LoVo (cell line): ENCODE data around the gene CYLD.

Experiments used
- DNase-seq: peaks from one replicate; pipeline ENCODE4 v3.0.0-alpha.2; 2016; ENCODE audit warnings: low spot score

Gene CYLD

DNA sequence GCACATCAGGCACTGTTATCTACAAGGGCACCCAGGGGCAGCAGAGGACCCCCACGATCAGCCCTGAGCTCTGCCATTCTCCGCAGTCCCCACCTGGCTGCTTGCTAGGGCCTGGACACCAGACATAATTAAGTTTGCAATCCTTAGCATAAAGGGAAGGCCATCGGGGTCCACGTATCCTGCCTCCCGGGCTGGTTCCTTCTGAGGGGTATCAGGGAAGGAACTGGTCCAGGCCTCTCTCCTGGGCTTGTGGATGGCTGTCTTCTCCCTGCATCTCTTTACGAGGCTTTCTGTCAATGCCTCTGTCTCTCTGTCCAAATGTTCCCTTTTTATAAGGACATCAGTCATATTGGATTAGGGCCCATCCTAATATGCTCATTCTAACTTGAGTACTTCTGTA lies 77.8 kb downstream of the CYLD start:
- no peak for DNase-seq

DNA sequence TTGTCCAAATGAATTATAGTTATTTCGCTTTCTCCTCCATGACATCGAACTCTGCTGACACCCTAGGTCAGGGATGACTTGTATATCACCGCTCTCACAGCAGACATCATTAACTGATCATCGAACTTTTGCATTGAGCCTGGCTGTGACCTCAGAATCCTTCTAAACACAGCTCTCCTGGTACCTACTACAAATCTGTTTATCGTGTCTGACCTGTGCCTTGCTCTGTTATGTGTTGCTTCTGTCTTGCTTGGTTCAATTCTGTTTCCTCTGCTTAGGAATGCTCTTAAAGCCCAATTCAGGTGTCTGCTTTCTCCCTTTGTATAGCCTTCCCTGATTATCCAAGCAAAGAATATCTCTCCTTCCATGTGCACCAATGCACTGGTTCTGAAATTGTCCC lies 78.3 kb downstream of the CYLD start:
- DNase-seq: no peak

DNA sequence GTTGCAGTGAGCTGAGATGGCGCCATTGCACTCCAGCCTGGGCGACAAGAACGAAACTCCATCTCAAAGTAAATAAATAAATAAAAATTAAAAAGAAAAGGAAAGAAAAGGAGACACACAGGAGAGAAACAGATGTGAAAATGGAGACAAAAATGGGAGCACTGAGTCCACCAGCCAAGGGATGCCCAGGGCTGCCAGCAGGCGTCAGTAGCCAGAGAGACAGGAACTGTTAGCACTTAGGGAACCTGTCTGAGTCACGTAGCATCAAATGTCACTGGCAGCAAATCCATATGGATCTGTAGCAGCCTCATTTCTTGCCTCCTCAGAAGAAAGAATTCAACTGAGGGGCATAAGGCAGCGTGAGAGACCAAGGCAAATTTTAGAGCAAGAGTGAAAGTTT lies 79.7 kb downstream of the CYLD start:
- DNase-seq: no peak

DNA sequence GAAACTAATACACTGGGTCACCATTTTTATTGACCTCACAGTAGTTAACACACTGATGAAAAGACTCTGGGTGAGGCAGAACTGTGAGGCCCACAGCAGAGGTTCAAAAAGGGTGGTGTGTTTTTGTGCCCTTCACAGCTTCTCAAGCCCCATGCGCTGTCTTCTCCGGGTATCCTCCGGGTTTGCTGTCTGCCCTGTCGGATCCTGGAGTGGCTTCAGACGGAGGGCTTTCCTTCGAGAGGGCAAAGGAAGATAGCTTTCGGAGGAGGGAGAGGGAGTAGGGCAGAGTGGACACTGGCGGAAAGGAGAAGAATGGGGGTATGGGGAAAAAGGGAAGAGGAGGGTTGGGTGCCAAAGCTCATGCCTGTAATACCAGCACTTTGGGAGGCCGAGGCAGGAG lies 80.8 kb downstream of the CYLD start:
- DNase-seq: no peak

DNA sequence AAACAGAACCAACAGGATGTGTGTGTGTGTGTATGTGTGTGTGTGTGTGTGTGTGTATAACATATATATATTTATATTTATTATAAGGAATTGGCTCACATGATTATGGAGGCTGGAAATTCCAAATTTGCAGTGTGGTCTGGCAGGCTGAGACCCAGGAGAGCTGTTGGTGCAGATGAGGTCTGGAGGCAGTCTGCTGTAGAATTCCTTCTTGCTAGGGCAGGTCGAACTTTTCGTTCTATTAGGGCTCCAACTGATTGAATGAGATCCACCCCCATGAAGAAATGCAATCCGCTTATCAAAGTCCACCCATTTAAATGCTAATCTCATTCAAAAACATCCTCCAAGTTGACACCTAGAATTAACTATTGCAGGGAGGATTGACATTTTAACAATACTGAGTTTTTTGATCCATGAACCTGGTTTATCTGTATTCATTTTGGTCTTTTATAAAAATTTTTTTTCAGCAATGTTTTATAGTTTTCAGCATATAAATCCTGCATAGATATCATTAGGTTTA lies 85.0 kb downstream of the CYLD start:
- DNase-seq: no peak

DNA sequence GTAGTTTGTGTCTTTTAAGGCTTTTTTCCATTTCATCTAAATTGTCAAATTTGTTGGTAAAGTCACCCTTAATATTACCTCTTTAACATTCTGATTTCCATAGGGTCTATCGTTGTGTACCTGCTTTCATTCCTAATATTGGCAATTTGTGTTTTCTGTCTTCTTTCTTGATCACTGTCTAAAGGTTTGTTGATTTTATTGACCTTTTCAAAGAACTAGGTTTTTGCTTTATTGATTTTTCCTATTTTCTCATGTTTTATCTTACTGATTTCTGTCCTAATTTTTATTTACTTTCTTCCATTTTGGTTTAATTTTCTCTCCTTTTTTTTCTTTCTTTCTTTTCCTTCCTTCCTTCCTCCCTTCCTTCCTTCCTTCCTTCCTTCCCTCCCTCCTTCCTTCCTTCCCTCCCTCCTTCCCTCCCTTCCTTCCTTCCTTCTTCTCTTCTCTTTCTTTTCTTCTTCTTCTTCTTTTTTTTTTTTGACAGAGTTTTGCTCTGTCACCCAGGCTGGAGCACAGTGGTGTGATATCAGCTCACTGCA lies 86.3 kb downstream of the CYLD start:
- no peak for DNase-seq

DNA sequence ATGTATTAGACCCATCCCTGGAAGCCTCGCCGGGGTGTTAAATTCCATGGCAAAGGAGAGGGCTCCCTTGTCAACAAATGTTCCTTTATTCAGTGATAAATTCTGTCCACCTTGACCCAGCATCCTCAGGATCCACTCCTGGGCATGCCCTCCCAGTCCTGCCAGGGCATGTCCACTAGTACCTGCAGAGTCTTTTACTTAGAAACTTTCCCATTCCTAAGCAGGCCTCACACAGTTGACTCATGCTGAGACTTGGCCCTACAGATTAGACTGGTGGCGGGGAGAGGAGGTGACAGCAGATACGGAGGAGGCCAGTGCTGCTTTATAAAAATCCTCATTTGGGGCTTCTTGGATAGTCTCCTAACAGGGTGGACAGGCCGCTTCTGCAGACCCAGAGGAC lies 88.8 kb downstream of the CYLD start:
- no peak for DNase-seq

DNA sequence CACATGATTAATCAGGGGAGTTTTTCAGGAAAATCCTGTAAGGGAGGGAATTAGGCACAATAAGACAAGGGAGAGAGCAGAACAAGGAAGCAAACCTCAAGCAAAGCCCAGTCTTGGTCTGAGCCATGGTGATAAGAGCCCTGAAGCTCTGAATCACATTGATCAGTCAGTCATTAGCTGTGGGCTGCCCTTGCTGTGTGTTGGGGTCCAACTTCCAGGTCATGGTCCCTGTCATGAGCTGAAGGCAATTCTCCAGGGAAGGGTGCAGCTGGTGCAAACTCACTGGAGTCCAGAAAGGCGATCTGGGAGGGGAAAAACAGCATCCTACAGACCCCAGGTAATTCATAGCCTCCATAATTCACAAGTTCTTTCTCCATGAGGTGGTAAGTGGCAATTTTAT lies 89.9 kb downstream of the CYLD start:
- no peak for DNase-seq

DNA sequence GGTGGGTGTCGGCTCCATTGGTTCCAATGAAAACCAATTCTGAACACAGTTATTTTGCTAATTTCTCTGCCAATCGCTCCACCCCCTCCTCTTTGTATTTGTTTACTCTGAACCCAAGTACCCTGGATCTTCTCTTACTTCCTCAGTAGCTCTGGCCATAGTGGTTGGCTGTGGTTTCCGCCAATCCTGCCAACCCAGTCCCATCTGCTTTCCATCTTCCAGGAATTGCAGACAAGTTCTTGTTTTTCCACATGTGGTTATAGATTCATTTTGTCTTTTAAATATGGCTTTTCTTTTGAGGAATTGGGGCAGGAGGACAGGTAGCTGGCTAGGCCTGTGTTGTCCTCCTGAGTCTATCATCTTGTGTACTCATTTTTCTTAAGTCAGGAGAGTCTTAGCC lies 92.0 kb downstream of the CYLD start:
- no peak for DNase-seq

DNA sequence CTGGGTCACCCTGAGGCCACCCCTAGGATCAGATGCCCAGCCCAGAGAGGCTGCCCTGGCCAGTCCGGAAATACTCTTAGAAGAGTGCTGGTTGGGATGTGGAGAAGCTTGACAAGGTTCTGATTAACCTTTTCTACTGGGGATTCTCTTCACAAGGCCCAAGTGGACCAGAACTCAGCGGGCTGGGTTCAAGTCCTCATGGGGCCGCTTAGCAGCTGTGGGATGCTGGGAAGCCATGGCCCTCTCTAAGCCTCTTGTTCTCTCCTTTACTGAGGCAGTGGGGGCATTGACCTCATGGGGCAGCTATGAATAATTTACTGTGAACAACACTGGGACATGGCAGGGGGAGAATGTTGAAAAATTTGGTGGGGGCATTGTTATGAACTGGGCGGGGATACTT lies 92.8 kb downstream of the CYLD start:
- DNase-seq: no peak

DNA sequence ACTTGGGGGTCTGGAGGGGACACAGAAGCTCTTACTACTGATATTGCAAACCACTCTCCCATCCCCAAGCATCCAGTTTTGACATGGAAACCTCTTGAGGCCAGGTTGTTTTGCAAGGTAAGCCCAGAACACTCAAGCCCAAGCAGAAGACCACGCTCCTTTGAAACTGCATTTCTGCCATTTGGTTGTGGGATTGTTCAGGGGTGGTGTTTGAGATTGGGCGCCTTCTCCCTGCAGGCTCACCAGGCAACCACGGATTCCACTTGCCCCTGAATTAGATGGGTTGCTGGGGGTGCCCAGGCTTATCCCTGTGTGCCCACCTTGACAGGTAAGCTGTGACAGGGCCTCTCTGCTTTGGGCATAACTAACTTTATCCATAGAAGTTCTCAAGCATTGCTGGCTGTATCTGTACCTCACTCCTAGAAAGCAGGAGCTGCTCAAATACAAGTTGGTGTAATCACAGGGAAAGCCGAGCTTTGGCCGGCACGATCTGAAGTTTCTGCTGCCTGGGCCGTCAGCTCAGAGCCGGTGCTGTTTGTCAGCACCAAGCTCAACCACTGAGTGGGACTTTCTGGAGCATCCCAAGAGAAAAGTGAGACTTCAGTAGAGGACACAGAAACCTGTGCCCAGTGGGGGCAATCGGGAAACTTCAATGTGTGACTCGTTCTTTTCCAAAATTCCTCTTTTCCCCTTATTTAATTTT lies 93.6 kb downstream of the CYLD start:
- no peak for DNase-seq

DNA sequence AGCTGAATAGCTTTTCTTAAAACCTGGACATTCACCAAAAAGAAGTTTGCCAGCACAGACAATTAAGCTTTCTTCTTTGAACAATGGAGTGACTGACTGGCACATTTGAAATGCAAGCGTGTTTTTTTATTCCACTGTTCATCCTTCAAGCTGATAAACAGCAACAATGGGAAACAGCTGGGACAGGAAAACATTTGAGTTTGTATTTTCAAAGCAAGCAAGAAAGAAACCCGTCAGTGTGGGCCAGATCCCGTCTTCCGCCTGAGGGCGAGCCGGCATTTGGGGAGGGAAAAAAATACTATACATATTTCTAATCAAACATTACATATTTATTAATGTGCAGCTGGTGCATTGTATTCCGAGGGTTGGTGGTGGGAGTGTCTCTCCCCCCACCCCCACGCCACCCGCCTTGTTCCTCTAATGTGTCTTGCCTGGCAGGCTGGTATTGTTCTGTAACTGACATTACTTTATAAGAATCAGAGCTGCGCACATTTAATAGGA lies 94.3 kb downstream of the CYLD start:
- DNase-seq: no peak

DNA sequence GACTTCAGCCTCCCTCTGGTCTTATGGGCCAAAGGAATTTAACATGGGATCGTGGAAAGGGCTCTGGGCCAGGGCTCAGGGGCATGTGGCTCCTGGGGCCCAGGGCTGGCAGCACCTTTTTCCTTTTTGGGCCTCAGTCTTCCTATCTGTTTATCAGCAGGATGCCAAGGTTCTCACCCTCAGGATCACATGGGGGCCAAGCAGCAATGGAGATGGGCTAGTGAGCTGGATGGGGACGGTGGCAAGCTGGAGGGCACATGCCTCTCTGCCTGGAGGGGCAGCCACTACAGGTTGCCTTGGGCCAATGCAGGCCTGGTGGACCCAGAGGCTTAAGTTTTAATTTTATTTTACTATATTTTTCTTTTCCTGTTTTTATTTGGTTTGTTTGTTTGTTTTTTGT lies 95.4 kb downstream of the CYLD start:
- no peak for DNase-seq

DNA sequence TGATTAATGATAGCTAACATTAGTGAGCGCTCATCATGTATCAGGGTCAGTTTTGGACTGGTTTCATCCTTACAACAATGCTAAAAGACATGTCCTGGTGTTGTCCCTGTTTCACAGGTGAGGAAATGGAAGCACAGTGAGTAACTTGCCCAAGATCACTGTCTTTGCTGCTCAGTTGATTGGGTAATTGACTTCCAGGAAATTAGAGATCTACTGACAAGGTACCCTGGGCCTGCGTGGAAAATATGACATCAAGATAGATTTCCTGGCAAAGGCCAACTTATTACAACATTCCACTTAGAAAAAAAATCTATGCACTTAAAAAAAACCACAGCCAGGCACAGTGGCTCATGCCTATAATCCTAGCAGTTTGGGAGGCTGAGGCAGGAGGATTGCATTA lies 96.3 kb downstream of the CYLD start:
- DNase-seq: no peak

DNA sequence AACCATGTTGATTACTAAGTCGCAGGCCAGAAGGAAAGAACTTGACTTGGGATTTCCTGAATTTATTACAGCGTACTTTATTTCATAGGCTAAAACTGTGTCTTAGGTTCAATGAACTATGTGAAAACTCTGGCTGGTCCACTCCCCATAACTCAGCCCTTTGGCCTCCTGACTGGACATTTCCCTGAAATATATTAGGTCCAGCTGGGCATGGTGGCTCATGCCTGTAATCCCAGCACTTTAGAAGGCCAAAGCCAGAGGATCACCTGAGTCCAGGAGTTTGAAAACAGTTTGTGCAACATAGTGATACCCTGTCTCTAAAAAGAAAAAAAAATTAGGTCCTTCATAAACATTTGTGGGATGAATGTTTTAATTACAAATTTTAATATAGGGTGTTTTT lies 97.0 kb downstream of the CYLD start:
- no peak for DNase-seq

DNA sequence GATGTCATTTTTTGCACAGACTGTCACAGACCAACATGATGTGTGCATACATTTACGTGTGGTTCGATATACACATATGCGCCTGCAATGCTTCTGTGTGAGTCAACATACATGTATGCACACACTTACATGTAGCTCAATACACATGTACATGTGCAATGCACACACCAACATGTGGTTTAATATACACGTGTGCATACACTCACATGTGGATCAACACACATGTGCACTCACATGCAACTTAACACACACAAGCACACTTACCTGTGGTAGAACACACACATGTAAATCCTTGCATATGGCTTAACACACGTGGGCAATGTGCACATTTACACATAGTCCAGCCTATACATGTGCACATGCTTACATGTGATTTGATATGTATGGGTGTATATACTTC lies 97.5 kb downstream of the CYLD start:
- DNase-seq: no peak

DNA sequence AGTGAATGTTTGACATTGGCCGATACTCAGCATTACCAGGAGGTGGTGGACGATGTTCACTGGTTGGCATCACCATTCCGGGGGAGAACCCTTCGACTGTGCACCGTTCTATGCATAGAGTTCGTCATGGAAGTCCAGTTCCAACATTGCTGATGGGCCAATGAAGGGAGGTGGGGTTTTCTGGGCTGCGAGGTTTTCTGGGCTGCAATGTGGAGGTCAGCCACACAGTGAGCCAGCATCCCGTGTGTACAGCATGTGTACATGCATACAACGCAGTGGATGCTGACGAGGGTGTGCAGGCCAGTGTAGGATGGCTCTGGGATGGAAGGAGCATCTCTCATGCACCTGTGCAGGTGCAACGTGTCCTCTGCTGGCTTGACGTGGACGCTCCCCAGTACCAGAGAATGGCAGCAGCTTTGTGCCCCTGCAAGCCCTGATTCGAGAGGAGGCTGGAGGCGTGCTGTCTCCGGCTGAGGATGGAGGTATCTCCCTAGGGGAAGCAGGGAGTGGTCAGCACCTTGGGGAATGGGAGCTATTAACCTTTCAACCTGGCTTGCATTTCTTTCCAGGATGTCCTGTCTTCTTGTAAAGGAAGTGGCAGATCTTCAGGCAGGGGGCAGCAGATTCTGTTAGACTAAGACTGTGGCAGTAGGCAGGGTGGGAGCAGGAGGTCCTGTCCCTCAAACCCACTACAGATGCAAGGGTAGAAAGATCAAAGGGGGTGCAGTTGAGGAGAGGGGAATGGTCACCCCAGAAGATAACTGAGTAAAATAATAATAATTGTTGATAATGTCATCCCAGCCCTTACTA lies 98.2 kb downstream of the CYLD start:
- DNase-seq: no peak

DNA sequence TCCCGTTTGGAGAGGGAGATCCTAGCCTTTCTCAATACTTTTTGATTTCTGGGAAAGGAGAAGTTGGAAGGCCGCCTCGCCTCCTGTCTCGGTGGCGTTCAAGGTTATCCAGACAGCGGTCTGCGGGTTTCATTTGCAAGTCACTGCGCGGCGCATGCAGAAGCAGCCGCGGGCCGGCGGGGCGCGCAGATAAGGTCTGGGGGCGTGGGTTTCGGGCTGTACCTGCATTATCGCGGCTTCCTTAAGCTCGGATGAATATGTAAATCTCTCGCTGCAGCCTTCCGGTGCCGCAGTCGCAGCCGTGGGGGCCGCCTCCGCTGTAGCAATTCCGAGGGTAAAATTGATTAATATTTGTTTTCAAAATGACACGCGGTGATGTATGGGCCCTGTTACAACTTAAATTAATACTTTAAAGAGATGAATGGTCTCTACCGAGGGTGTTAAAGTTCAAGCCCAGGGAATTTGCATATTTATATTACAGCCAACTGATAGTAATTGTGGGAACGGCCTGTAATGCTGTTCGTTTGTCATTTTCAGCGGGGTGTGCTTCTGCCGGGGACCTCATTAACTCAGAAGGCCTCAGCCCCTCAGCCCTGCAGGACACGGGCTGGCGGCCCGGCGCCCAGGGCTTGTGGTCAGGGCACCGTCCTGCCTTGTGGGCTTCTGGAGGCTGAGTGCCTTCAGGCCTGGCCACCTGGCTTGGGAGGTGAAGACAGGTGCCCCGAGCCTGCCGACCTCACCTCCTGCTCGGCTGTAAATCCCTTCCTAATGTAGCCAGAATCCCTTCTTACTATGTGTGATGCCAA lies 99.4 kb downstream of the CYLD start:
- DNase-seq: no peak

DNA sequence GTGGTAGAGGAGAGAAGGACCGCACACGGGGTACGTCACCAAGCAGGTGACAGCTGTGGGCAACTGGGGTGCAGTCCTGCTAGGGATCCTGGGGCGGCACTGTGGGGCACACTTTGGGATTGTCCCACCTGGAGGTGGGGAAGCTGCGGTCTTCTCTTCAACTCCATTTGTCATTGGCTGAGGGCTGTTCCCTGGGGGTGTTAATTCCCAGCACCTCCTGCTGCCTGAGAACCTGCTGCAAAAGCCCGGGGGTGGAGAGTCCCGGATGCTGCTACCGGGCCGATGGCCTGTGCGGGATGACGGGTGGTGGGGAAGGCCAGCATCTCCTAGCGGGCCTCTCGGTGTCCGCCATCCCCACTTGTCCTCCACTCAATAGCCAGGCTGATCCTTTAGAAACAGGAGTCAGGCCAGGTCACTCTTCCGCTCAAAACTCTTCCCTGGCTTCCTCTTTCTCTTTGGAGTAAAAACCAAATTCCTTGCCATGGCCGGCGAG lies 100.2 kb downstream of the CYLD start:
- DNase-seq: no peak

DNA sequence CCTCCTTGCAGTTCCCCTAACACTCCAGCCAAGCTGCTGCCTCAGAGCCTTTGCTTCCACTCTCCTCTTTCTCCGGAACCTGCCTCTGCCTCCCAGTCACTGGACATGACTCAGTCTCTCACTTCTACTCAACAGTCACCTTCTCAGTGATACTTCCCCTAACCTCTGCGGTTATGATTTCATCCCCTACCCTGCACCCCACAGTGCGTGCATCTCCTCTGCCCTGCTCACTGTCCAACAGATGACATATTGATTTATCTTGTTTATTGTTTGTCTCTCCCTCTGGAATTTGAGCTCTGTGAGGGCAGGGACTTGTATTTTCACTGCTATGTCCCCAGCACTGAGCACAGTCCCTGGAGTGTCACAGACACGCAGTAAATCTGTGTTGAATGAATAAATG lies 100.7 kb downstream of the CYLD start:
- DNase-seq: no peak

DNA sequence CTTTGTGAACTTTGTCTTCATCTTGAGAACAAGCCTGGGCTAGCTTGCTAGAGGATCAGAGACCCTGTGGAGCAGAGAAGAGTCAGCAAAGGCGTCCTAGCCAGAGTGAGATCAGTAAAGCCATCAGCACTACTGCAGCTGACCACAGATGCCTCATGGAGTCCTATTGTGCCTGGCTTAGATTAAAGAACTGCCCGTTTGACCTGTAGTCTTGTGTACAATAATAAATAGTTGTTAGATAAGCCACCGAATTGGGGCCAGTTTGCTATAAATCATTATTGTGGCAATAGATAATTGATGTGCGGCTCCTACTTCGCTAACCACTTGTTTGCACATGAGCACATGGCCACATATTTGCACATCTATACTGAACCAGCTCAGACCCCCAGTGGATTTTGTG lies 103.0 kb downstream of the CYLD start:
- no peak for DNase-seq

DNA sequence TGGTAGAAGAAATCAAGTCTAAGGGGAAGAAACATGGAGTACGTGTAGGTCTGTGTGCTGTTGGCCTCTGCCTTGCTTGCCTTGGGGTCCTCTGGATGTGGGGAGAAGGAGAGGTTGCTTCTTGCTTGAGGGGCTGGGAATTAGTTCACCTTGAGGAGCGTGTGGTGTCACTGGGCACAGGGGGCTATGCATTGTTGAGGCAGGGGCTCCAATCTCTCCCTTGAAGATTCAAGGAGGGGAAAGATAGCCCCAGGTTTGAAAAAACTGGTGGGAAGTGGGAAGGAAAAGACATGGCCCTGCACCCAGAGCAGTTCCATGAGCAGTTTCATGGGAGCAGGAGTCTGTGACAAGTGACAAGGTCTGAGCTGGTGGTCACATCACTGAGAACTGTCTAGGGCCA lies 103.4 kb downstream of the CYLD start:
- no peak for DNase-seq
